ENCODE measurements around the gene FAM43A.

GRCh38 chr3:194682189-194682693 is 3.4 kb upstream of the FAM43A start:
- TF ChIP-seq POLR2AphosphoS5 (IDR thresholded peaks at IDR 0.05; ENCODE audit: borderline replicate concordance, low read depth, low read length) (no peak), EZH2 (IDR thresholded peaks at IDR 0.05) (no peak), FOXP2 (optimal IDR thresholded peaks at IDR 0.05; ENCODE audit: control extremely low read depth, extremely low read length, insufficient read depth) (no peak)

Data from SK-N-MC (cell line).